A673 (cell line): ENCODE measurements around the gene CRLF2.

ENCODE experiments used
- CTCF ChIP-seq: fragments of 300-800, 200-600 bp; sonication (generic); conservative IDR thresholded peaks from 2 replicates; pipeline ENCODE4 v1.5.1; 2017; ENCODE audit warnings: low read depth, mild to moderate bottlenecking, antibody characterized with exemption, low read length, moderate library complexity, mixed read lengths
- EZH2 ChIP-seq: fragments of 200-600 bp; sonication (generic); IDR thresholded peaks from 2 replicates; pipeline ENCODE4 v1.6.1; 2017; ENCODE audit warnings: borderline replicate concordance, low read depth, mild to moderate bottlenecking, mixed read lengths, antibody characterized with exemption, low read length; ENCODE audit not compliant: poor library complexity, severe bottlenecking

- TF ChIP-seq CTCF (no peak), EZH2 (no peak)
Observed at GRCh38 chrX:1167918-1168481, 44.4 kb downstream of the CRLF2 start.
